Fibroblast of lung (primary cell): ENCODE data around the gene PDZK1. TPM values are rescaled to one million over a fixed set of nuclear protein-coding genes. Genes with fewer than 3 reads are reported as not detected.

Source experiments
- DNase-seq, 2 donors: peaks; one replicate each; pipeline versions ENCODE4 v3.0.0 to v3.0.0-alpha.2; 2010; ENCODE audit warnings: low read depth in 2 of 2
- H2AFZ ChIP-seq: 2 replicates; pipeline ENCODE4 v1.5.1; 2012; ENCODE audit warnings: low read length, control low read depth, inconsistent platforms
- H3K27ac ChIP-seq: 2 replicates; pipeline ENCODE4 v1.5.1; 2011; ENCODE audit warnings: low read length, control low read depth; ENCODE audit not compliant: insufficient read depth
- H3K27me3 ChIP-seq: 2 replicates; pipeline ENCODE4 v1.5.1; 2011; ENCODE audit warnings: mild to moderate bottlenecking, low read length; ENCODE audit not compliant: control insufficient read depth, insufficient read depth
- H3K36me3 ChIP-seq: 2 replicates; pipeline ENCODE4 v1.5.1; 2011; ENCODE audit warnings: low read length; ENCODE audit not compliant: control insufficient read depth, insufficient read depth
- H3K4me1 ChIP-seq: 2 replicates; pipeline ENCODE4 v1.5.1; 2011; ENCODE audit warnings: low read length; ENCODE audit not compliant: control insufficient read depth, insufficient read depth; ENCODE audit errors: extremely low read depth
- H3K4me2 ChIP-seq: 2 replicates; pipeline ENCODE4 v1.5.1; 2011; ENCODE audit warnings: low read length, control low read depth; ENCODE audit not compliant: insufficient read depth; ENCODE audit errors: extremely low read depth
- H3K4me3 ChIP-seq, 4 experiments: fragments of 200-600 bp in 1 of 4; sonication (generic) in 1 of 4; replicated peaks in 1 of 4; 2 replicates each; pipeline ENCODE4 v1.5.1; 2011 to 2016; ENCODE audit warnings: low read length in 4 of 4, low read depth in 3 of 4, mild to moderate bottlenecking in 3 of 4, control low read depth in 2 of 4, inconsistent platforms in 1 of 4, mixed read lengths in 1 of 4; ENCODE audit not compliant: insufficient read depth in 1 of 4; ENCODE audit errors: control extremely low read depth in 1 of 4
- H3K79me2 ChIP-seq: 2 replicates; pipeline ENCODE4 v1.5.1; 2012; ENCODE audit warnings: mild to moderate bottlenecking, low read length, inconsistent platforms; ENCODE audit not compliant: control insufficient read depth, insufficient read depth
- H3K9ac ChIP-seq: 2 replicates; pipeline ENCODE4 v1.5.1; 2011; ENCODE audit warnings: mild to moderate bottlenecking, low read length, control low read depth; ENCODE audit not compliant: insufficient read depth
- H3K9me3 ChIP-seq: 2 replicates; pipeline ENCODE4 v1.5.1; 2012; ENCODE audit warnings: low read depth, low read length; ENCODE audit not compliant: control insufficient read depth, insufficient read depth
- H4K20me1 ChIP-seq: 2 replicates; pipeline ENCODE4 v1.5.1; 2011; ENCODE audit warnings: low read length; ENCODE audit not compliant: control insufficient read depth, insufficient read depth; ENCODE audit errors: extremely low read depth
- EZH2 ChIP-seq: IDR thresholded peaks from 2 replicates; pipeline ENCODE4 v1.5.1; 2012; ENCODE audit warnings: low read length, control low read depth, mild to moderate bottlenecking; ENCODE audit errors: missing control alignments
- polyA plus RNA-seq, 2 donors: library from polyadenylated mRNA; depleted of rRNA in 1 of 2; stranded (reverse) in 1 of 2; unstranded in 1 of 2; fragments of >200 nt; gene quantifications; 2 replicates each; pipeline ENCODE4 v1.2.1, GENCODE V29; 2011 to 2012; ENCODE audit warnings: missing spikeins in 1 of 2
- total RNA-seq: library from RNA; depleted of rRNA; stranded (reverse); fragments of >200 nt; gene quantifications from 2 replicates; pipeline ENCODE4 v1.2.1, GENCODE V29; 2014
- TF ChIP-seq, protein P1 (sequence below), 2 donors: IDR thresholded peaks in 1 of 2; conservative IDR thresholded peaks in 1 of 2; 1 replicate in 1 of 2; 2 replicates in 1 of 2; pipeline ENCODE4 v1.5.1; 2011 to 2012; ENCODE audit warnings: low read length in 2 of 2, control low read depth in 1 of 2, inconsistent platforms in 1 of 2, low read depth in 1 of 2, mild to moderate bottlenecking in 1 of 2

PDZK1 gene
- total and polyA plus RNA-seq, 2 donors (not counting 1 experiment from before 2014, with no cell fraction given), result 0.91 to 1.5 TPM

DNA sequence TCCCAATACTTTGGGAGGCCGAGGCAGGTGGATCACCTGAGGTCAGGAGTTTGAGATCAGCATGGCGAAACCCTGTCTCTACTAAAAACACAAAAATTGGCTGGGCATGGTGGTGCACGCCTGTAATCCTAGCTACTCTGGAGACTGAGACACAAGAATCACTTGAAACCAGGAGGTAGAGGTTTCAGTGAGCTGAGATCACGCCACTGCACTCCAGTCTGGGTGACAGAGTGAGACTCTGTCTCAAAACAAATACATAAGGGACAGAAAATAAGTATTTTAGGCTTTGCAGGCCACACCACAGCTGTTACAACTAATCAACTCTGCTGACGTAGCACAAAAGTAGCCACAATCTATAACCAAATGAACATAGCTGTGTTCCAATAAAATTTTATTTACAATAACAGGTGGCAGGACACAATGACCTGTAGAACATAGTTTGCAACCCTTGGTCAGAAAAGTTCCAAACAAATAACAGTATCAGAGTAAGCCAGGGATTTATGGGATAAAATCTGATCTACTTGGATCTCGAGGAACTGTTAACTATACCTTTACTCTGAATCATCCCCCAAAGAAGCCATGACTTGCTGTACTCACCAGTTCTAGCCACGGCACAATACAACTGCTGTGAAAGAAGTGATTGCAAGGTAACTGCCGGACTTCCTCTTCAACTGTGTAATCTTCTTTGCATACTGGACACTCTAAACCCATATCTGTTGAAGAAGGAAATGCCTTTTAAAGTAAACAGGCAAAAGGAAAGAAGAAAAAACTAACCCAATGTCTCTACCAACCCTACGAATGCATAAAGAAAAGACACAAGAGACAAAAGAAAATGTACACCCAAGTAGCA is 40.5 kb upstream of the PDZK1 start:
- Histone ChIP-seq H2AFZ (no peak overlapping the region), H3K9me3 (no peaks in the 10 kb centered on the region), H3K27ac (no peak overlapping the region), H3K79me2 (no peaks in the 10 kb centered on the region), H3K4me2 (no peak overlapping the region), H3K27me3 (no peaks in the 10 kb centered on the region), H3K9ac (no peak overlapping the region), H3K4me1 (peaks cover 7% of the 10 kb centered on the region), H4K20me1 (no peaks in the 10 kb centered on the region), H3K4me3 (no peak overlapping the region), H3K36me3 (peaks cover 9% of the 10 kb centered on the region)
- no peak for DNase-seq
- TF ChIP-seq EZH2, result no peak
- TF ChIP-seq, protein P1, sequence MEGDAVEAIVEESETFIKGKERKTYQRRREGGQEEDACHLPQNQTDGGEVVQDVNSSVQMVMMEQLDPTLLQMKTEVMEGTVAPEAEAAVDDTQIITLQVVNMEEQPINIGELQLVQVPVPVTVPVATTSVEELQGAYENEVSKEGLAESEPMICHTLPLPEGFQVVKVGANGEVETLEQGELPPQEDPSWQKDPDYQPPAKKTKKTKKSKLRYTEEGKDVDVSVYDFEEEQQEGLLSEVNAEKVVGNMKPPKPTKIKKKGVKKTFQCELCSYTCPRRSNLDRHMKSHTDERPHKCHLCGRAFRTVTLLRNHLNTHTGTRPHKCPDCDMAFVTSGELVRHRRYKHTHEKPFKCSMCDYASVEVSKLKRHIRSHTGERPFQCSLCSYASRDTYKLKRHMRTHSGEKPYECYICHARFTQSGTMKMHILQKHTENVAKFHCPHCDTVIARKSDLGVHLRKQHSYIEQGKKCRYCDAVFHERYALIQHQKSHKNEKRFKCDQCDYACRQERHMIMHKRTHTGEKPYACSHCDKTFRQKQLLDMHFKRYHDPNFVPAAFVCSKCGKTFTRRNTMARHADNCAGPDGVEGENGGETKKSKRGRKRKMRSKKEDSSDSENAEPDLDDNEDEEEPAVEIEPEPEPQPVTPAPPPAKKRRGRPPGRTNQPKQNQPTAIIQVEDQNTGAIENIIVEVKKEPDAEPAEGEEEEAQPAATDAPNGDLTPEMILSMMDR (conservative IDR thresholded peaks at IDR 0.05 in 1 of 2, IDR thresholded peaks at IDR 0.05 in 1 of 2; ENCODE audit: low read depth in 1 of 2, low read length in 2 of 2), result no peak

DNA sequence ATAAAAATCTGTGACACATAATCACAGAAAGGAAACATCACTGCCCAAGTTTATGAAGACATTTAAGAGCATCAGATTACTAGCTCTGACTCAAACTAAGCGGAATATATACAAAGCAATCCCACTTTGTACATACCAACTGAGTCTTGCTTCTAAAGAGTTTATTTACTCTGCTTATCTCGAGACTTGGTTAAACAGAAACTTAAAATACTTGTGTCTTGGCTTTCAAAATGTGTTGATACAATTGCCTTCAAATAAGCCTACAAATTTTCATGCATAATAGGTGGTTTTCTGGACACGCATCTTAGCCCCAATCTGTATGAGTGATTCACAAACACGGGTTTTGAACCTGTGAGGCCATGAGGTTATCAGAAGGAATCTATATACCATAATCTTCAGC is 33.1 kb upstream of the PDZK1 start:
- Histone ChIP-seq H3K9me3 (no peaks in the 10 kb centered on the region), H2AFZ (no peak overlapping the region), H3K4me1 (peaks cover 5% of the 10 kb centered on the region), H3K27ac (no peak overlapping the region), H3K4me3 (peak overlapping the region in 1 of 4 experiments; percentile 16), H3K36me3 (peaks cover 3% of the 10 kb centered on the region), H3K79me2 (no peaks in the 10 kb centered on the region), H4K20me1 (no peaks in the 10 kb centered on the region), H3K4me2 (no peak overlapping the region), H3K27me3 (no peaks in the 10 kb centered on the region), H3K9ac (no peak overlapping the region)
- TF ChIP-seq EZH2, result no peak
- TF ChIP-seq, protein P1 (conservative IDR thresholded peaks at IDR 0.05 in 1 of 2, IDR thresholded peaks at IDR 0.05 in 1 of 2; ENCODE audit: low read depth in 1 of 2, low read length in 2 of 2), result no peak
- DNase-seq, result peak; percentile 93 to 95

DNA sequence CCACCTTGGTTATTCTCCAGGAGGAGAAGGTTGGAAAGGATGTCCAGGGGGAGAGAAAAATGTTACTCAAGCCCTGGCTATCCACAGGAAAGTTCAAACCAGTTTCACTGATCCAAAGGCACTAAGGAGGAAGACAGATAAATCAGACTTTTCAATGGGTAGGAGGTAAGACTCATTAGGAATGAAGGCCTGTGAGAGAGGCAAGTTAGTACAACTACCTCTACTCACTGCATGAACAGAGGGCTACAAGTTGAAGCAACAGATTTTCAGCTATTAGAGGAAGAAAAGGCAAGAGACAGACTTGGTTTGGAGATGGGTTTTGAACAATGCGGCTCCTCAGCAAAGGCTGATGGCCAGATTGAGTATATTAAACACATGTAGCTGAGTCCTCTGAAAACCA is 29.0 kb upstream of the PDZK1 start:
- TF ChIP-seq, protein P1 (conservative IDR thresholded peaks at IDR 0.05 in 1 of 2, IDR thresholded peaks at IDR 0.05 in 1 of 2; ENCODE audit: low read depth in 1 of 2, low read length in 2 of 2), result no peak
- no peak for TF ChIP-seq EZH2
- no peak overlapping the region for H3K27ac ChIP-seq
- H3K4me3 ChIP-seq, result no peak overlapping the region
- no peak overlapping the region for H3K4me2 ChIP-seq
- peaks cover 4% of the 10 kb centered on the region for H3K4me1 ChIP-seq
- no peaks in the 10 kb centered on the region for H3K79me2 ChIP-seq
- no peak for DNase-seq
- peaks cover under 1% of the 10 kb centered on the region for H3K36me3 ChIP-seq
- no peaks in the 10 kb centered on the region for H4K20me1 ChIP-seq
- H2AFZ ChIP-seq, result no peak overlapping the region
- no peaks in the 10 kb centered on the region for H3K9me3 ChIP-seq
- no peaks in the 10 kb centered on the region for H3K27me3 ChIP-seq
- H3K9ac ChIP-seq, result no peak overlapping the region
